ENCODE measurements around the gene CDC42BPA.
"Not testable (repeated sequence)": the region's sequence is repeated elsewhere in the genome, so short reads cannot be mapped to it uniquely, and the experiment has no call there.

CDC42BPA gene

GRCh38 chr1:227260433-227260832, 57.9 kb downstream of the CDC42BPA start:
- DNase-seq: no peak

GRCh38 chr1:227257964-227258363, 60.3 kb downstream of the CDC42BPA start:
- no peak for DNase-seq

GRCh38 chr1:227255086-227255732, 63.1 kb downstream of the CDC42BPA start:
- no peak for DNase-seq

DNA sequence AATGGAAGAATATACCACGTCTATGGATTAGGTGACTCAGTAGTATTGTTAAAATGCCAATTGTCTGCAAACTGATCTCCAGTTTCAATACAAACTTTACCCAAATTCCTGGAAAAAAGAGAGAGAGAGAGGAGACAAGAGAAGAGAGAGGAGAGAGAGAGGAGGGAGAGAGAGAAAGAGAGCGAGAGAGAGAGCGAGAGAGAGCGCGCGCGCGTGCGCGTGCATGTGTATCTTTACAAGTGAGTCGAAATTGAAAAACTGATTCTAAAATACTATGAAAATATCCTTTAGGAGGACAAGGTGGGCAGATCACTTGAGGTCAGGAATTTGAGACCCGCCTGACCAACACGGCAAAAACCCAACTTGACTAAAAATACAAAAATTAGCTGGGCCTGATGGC, 65.2 kb downstream of the CDC42BPA start:
- no peak for DNase-seq

GRCh38 chr1:227245613-227246320, 72.5 kb downstream of the CDC42BPA start:
- no peak for DNase-seq

DNA sequence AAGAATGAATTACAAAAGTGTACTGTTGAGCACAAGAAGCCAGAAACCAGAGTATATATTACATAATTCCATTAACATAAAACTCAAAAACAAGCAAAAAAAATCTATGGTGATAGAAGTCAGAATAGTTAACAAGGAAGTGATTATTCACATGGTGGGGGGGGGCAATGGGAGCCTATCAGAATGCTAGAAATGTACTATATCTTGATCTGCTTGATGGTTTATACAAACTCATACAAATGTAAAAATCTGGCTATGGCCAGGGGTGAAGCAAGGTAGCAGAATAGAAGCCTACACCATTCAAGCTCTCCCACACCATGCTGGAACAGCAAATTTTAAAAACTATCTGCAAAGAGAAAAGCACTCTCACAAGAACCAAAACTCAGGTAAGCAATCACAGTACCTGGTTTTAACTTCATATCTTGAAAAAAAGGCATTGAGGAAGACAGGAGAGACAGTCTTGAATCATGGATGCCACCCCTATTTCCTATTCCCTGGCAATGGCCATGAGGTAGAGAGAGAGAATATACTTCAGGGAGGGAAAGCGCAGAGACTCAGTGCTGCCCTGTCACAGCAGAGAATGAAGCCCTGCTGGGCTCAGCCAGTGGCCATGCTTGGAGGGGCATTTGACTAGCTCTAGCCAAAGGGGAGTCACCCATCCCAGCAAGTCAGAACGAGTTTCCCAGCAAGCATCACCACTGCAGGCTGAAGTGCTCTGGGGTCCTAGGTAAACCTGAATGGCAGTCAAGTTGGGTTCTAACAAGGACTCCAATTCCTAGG, 73.8 kb downstream of the CDC42BPA start:
- no peak for DNase-seq

DNA sequence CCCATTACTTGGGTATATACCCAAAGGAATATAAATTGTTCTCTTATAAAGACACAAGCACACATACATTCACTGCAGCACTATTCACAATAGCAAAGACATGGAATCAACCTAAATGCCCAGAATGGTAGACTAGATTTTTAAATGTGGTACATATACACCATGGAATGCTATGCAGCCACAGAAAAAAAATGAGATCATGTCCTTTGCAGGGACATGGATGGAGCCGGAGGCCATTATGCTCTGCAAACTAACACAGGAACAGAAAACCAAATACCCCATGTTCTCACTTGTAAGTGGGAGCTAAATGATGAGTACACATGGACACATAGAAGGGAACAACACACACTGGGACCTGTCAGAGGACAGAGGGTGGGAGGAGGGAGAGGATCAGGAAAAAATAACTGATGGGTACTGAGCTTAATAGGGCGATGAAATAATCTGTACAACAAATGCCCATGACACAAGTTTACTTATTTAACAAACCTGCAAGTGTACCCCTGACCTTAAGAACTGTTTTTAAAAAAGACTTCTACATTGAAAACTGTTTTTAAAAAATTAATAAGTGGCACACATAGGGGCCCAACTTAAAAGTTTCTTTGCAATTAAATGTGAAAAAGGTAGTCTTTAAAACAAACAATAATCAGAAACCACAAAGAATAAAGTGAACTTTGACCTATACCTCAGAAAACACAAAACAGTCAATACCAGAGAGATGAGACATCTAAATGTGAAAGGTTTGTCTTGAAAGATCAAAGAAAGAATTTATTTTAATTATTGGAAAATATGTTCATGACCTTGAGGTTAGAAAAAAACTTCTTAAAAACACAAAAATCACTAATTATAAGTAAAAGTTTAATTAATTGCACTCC, 75.2 kb downstream of the CDC42BPA start:
- DNase-seq: no peak

GRCh38 chr1:227240983-227241382, 77.3 kb downstream of the CDC42BPA start:
- no peak for DNase-seq

DNA sequence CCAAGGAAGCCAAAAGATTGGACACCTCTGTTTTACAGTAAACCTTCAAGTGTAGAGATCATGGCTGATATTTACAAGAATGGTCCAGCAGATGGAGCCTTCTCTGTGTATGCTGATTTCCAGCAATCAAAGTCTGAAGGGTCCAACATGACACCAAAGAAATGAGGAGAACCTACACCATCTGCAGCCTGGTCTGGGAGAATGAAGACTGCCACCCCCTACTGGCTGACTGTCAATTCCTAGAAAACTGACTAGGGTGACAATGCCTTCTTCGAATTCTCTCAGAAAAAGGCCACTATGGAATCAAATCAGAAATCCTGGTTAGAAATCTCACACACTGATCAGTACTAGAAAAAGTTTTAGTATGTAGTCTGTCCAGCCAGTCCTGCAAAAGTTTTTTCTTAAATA, 83.3 kb downstream of the CDC42BPA start:
- DNase-seq: peak; percentile 40 to 48

GRCh38 chr1:227231128-227231527, 87.2 kb downstream of the CDC42BPA start:
- not testable (repeated sequence) for DNase-seq

DNA sequence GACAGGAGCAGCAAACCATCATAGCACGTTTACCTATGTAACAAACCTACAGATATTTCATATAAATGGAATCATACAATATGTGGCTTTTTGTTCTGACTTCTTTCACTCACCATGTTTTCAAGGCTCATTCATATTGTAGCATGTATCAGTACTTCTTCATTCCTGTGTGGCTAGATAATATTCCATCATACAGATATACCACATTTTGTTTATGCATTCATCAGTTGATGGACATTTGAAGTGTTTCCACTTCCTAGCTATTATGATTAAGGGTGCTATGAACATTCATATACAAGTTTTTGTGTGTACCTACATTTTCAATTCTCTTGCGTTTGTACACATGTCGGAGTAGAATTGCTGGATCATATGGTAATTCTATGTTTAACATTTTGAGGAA, 90.1 kb downstream of the CDC42BPA start:
- DNase-seq: no peak

DNA sequence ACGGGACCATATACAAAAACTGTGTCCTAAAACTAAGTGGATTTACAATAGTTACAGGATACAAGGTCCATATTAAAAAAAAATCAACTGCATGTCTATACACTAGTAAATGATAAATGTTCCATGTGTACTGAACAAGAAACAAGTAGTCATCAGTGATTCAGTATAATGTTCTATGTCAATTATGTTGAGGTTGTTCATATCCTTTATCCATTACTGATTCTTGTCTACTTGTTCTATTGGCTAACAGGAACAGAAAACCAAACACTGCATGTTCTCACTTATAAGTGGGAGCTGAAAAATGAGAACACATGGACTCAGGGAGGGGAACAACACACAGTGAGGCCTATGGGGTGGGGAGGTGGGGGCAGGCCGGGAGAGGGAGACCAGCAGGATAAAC, 90.5 kb downstream of the CDC42BPA start:
- no peak for DNase-seq

- no peak for DNase-seq
These were observed 92.5 kb downstream of the CDC42BPA start for GRCh38 chr1:227225715-227226346.

- no peak for DNase-seq
These were observed 95.0 kb downstream of the CDC42BPA start for GRCh38 chr1:227223171-227223806.

DNA sequence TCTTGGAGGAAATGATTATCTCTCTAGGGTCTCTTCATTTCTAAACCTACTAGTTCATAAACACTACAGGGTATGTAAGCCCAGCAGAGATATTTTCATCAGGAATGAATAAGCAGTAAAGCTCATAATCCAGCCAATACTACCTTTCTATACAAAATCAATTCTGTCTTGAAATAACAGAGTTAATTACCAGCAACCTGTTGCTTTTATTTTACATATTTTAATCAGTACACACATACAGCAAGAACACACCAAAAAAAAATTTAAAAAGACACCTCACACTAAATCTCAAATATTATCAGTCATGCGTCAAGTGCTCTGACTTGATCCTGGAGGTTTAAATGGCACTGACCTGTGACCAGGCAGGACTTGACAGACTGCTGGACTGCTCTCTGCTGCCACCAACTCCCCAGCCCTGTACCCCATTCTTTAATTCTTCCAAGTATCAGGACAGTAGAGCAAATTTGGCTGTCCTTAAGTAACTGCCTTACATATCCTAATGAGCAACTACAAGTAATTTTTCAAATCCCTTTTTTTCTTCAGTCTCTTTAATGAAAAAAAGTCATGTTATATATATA, 98.5 kb downstream of the CDC42BPA start:
- DNase-seq: no peak

DNA sequence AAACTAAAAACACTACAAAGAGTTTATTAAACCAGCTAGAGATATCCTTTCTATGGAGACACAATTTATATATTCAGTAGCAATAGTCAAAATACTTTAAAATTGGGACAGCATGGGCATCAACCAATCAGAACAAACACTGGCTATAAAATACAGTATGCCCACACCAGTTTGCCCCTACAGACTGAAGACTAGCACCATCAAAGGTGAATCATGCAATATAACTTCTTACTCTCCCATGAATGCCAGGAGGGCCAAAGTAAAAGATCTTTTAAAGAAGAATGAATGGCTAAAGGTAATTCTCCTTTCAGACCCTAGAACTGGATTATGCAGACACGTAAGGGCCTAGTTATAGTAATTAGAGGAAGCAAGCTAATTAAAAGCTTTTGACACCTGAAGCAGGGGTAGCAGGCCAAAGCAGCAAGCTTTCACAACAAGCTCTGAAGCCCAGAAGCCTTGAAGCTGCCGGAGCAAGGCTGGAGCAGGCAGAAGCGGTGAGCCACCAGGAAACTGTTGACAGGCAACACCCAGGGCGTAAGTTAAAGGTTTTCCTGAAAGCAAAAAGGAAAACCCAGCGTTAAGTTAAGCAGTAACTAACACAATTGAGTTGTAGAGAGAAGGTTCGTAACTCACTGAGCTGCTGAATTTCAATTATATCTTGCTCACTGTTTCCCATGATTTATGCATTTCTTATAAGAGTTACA, 99.3 kb downstream of the CDC42BPA start:
- no peak for DNase-seq

- no peak for DNase-seq
These were observed 102.3 kb downstream of the CDC42BPA start for GRCh38 chr1:227215863-227216510.

- no peak for DNase-seq
These were observed 104.1 kb downstream of the CDC42BPA start for GRCh38 chr1:227214207-227214606.

- no peak for DNase-seq
These were observed 104.9 kb downstream of the CDC42BPA start for GRCh38 chr1:227213426-227213825.

DNA sequence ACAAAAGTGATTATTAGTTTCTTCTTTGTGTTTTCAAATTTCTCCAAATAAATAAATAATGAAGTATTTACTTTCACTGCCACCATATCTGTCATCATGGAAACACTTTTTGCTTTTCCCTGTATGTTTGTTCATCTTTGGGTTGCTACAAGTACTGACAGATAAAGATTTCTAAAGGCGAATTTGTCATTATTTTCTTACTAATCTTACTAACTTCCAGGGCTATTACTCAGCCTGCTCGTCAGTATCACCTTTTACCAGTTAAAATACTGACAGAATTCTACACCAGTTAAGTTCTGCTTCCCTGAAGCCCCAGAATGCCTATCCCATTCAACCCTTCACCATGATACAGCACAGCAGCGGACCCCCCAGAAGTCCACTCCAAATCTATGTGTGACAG, 106.1 kb downstream of the CDC42BPA start:
- DNase-seq: no peak
